HCT116 (cell line): Measurements from ENCODE around the gene IER3. TPM values are rescaled to one million over a fixed set of nuclear protein-coding genes. Genes with fewer than 3 reads are reported as not detected.
"Not testable (repeated sequence)": the region's sequence is repeated elsewhere in the genome, so short reads cannot be mapped to it uniquely, and the experiment has no call there.

Experiments
- ATAC-seq: fragments of 200-7000 bp; cut with Tn5 transposase; 2 replicates; pipeline ENCODE4 v1.9.1; 2020; ENCODE audit warnings: mild to moderate bottlenecking, moderate library complexity
- BruUV-seq: library from RNA; stranded (reverse); fragments of 400-500 nt; replicated peaks from 2 replicates; lab custom pipeline; 2021; lab: Mats Ljungman, UMichigan
- CTCF ChIA-PET: fragments of 300-600 bp; sonication (Branson Sonifier 250); formaldehyde crosslinking; loops from one replicate; lab custom pipeline; 2021; ENCODE audit warnings: antibody characterized with exemption; lab: Charles Lee
- POLR2A ChIA-PET: fragments of 300-600, 350-600 bp; sonication (Branson Sonifier 250); formaldehyde crosslinking; loops from one replicate; lab custom pipeline; 2021; ENCODE audit warnings: antibody characterized with exemption; lab: Charles Lee
- RAD21 ChIA-PET, 2 experiments: fragments of 300-600 bp; sonication (Branson Sonifier 250); formaldehyde crosslinking; loops; one replicate each; lab custom pipeline; 2023; ENCODE audit warnings: low total read pairs in 2 of 2; ENCODE audit not compliant: uncharacterized antibody in 2 of 2, unreplicated experiment in 2 of 2, low non-redundant PET in 1 of 2; lab: Charles Lee
- DNase-seq: peaks from one replicate; pipeline ENCODE4 v3.0.0-alpha.2; 2010; ENCODE audit warnings: low read depth, low spot score
- H2AFZ ChIP-seq: fragments of 200-600 bp; shearing (Covaris generic), sonication (generic); 2 replicates; pipeline ENCODE4 v1.6.1; 2017; ENCODE audit warnings: low read depth, mixed run types, mixed read lengths, antibody characterized with exemption, low read length; ENCODE audit not compliant: poor library complexity, severe bottlenecking
- H3K27ac ChIP-seq: 2 replicates; pipeline ENCODE4 v1.5.1; 2012; ENCODE audit warnings: low read depth, low read length
- H3K27me3 ChIP-seq: fragments of 200-600 bp; sonication (generic); 2 replicates; pipeline ENCODE4 v1.6.1; 2016; ENCODE audit warnings: mixed run types, low read length, mixed read lengths; ENCODE audit not compliant: insufficient read depth
- H3K36me3 ChIP-seq, 2 experiments: fragments of 200-500 bp in 1 of 2; fragments of 200-600 bp in 1 of 2; sonication (Bioruptor generic) in 1 of 2; sonication (generic) in 1 of 2; 2 replicates each; pipeline versions ENCODE4 v1.5.1 to v1.6.1; 2014 to 2016; ENCODE audit warnings: low read length in 2 of 2, inconsistent platforms in 1 of 2, mixed read lengths in 1 of 2, mixed run types in 1 of 2; ENCODE audit not compliant: insufficient read depth in 2 of 2, control insufficient read depth in 1 of 2
- H3K4me1 ChIP-seq, 2 experiments: fragments of 200-600 bp in 1 of 2; sonication (generic) in 1 of 2; 2 replicates each; pipeline versions ENCODE4 v1.5.1 to v1.6.1; 2012 to 2017; ENCODE audit warnings: low read length in 2 of 2, inconsistent platforms in 1 of 2, mild to moderate bottlenecking in 1 of 2, mixed read lengths in 1 of 2, mixed run types in 1 of 2, moderate library complexity in 1 of 2; ENCODE audit not compliant: insufficient read depth in 2 of 2, control insufficient read depth in 1 of 2
- H3K4me2 ChIP-seq: fragments of 200-600 bp; sonication (generic); 2 replicates; pipeline ENCODE4 v1.6.1; 2017; ENCODE audit warnings: mixed run types, low read length, mixed read lengths
- H3K4me3 ChIP-seq, 2 experiments: fragments of 200-600 bp in 1 of 2; sonication (generic) in 1 of 2; replicated peaks in 1 of 2; 2 replicates each; pipeline ENCODE4 v1.5.1; 2011 to 2016; ENCODE audit warnings: low read length in 2 of 2, control low read depth in 1 of 2, low read depth in 1 of 2, mild to moderate bottlenecking in 1 of 2, mixed read lengths in 1 of 2, mixed run types in 1 of 2
- H3K79me2 ChIP-seq: fragments of 200-600 bp; sonication (generic); 2 replicates; pipeline ENCODE4 v1.6.1; 2017; ENCODE audit warnings: mild to moderate bottlenecking, mixed run types, low read length, moderate library complexity, mixed read lengths; ENCODE audit not compliant: insufficient read depth
- H3K9ac ChIP-seq: fragments of 200-600 bp; sonication (generic); 2 replicates; pipeline ENCODE4 v1.6.1; 2016; ENCODE audit warnings: low read length, mixed read lengths
- H3K9me2 ChIP-seq: fragments of 200-600 bp; sonication (generic), shearing (Covaris generic); 2 replicates; pipeline ENCODE4 v1.6.1; 2017; ENCODE audit warnings: mixed run types, mild to moderate bottlenecking, moderate library complexity; ENCODE audit not compliant: insufficient read depth
- H3K9me3 ChIP-seq, 2 experiments: fragments of 200-500 bp in 1 of 2; fragments of 200-600 bp in 1 of 2; sonication (Bioruptor generic) in 1 of 2; sonication (generic) in 1 of 2; 2 replicates each; pipeline ENCODE4 v1.6.1; 2014 to 2017; ENCODE audit warnings: low read length in 2 of 2, mixed read lengths in 2 of 2, inconsistent platforms in 1 of 2, low read depth in 1 of 2, mild to moderate bottlenecking in 1 of 2, mixed run types in 1 of 2, moderate library complexity in 1 of 2; ENCODE audit not compliant: control insufficient read depth in 1 of 2, insufficient read depth in 1 of 2
- H4K20me1 ChIP-seq: fragments of 200-600 bp; sonication (generic), shearing (Covaris generic); 2 replicates; pipeline ENCODE4 v1.6.1; 2017; ENCODE audit warnings: mixed run types, mild to moderate bottlenecking, moderate library complexity; ENCODE audit not compliant: insufficient read depth
- ATF3 ChIP-seq: IDR thresholded peaks from 2 replicates; pipeline ENCODE4 v1.6.1; 2012
- CTCF ChIP-seq, 3 experiments: fragments of 200-600 bp in 1 of 3; sonication (generic) in 1 of 3; IDR thresholded peaks in 2 of 3; conservative IDR thresholded peaks in 1 of 3; 2 replicates each; pipeline ENCODE4 v1.5.1; 2012 to 2017; ENCODE audit warnings: low read depth in 2 of 3, low read length in 2 of 3, antibody characterized with exemption in 1 of 3, borderline replicate concordance in 1 of 3, control low read depth in 1 of 3, mild to moderate bottlenecking in 1 of 3, mixed read lengths in 1 of 3, mixed run types in 1 of 3, moderate library complexity in 1 of 3; ENCODE audit not compliant: insufficient read depth in 1 of 3
- POLR2AphosphoS5 ChIP-seq: IDR thresholded peaks from 2 replicates; pipeline ENCODE4 v1.6.1; 2011; ENCODE audit warnings: mild to moderate bottlenecking, low read depth, low read length, moderate library complexity
- intact Hi-C: fragments of 100-400 bp; cut with micrococcal nuclease; formaldehyde crosslinking; loops from 2 replicates; pipeline ENCODE4 v1.10.0; 2022
- total RNA-seq: library from RNA; stranded (reverse); gene quantifications from one replicate; pipeline ENCODE4 v1.2.1, GENCODE V29; 2021; ENCODE audit not compliant: unreplicated experiment

Gene IER3
- total RNA-seq, 1 experiment from 2014 or later, result 952 TPM

GRCh38 chr6:30722280-30723112, 21.9 kb downstream of the IER3 start:
- no TSS peak for BruUV-seq
- Histone ChIP-seq H3K4me2 (peak overlapping the region; percentile 96), H3K36me3 (peaks cover 27 to 44% of the 10 kb centered on the region in 2 experiments), H3K79me2 (peaks cover 63% of the 10 kb centered on the region), H3K9me2 (no peaks in the 10 kb centered on the region), H3K4me3 (peak overlapping the region; percentile 93 to 95), H2AFZ (no peak overlapping the region), H3K9me3 (no peaks in the 10 kb centered on the region), H4K20me1 (peaks cover 21% of the 10 kb centered on the region; the same call in 1 of the 2 replicates), H3K4me1 (peaks cover 7 to 63% of the 10 kb centered on the region in 2 experiments), H3K27ac (peak overlapping the region; percentile 89), H3K9ac (peak overlapping the region; percentile 100), H3K27me3 (no peaks in the 10 kb centered on the region)
- POLR2A ChIA-PET, result interaction anchor here (1.1 to 3.7 kb wide), 5 partner anchors 42 to 107 kb away, joined by 3 to 17 read pairs (median 4); no protein-coding TSS in a partner anchor
- intact Hi-C loops, result loop anchor here (1.0 to 2.0 kb wide), 2 partner anchors 43 to 240 kb away; no protein-coding TSS in a partner anchor
- RAD21 ChIA-PET, result interaction anchor here in 1 of 2 experiments (1.0 kb wide), 1 partner anchor 43 kb away, joined by 4 read pairs; no protein-coding TSS in a partner anchor
- TF ChIP-seq POLR2AphosphoS5 (peak; percentile 47; the same call in 1 of the 2 replicates), ATF3 (no peak), CTCF (IDR thresholded peaks at IDR 0.05 in 2 of 3, conservative IDR thresholded peaks at IDR 0.05 in 1 of 3; ENCODE audit: borderline replicate concordance in 1 of 3, insufficient read depth in 1 of 3, low read depth in 2 of 3, low read length in 2 of 3) (peak in 2 of 3 experiments; percentile 91 to 94; a peak in 4 of 6 replicates)
- peak; percentile 62 for DNase-seq
- ATAC-seq, result no peak
- CTCF ChIA-PET, result interaction anchor here (0.9 to 5.7 kb wide), 6 partner anchors 8 to 232 kb away, joined by 3 to 45 read pairs (median 4); partner anchors contain the start of gene DHX16

- Histone ChIP-seq H3K79me2 (peaks cover 63% of the 10 kb centered on the region), H3K9ac (peak overlapping the region; percentile 100), H3K36me3 (peaks cover 27 to 44% of the 10 kb centered on the region in 2 experiments), H3K27ac (peak overlapping the region; percentile 89), H3K4me3 (peak overlapping the region; percentile 93 to 95), H4K20me1 (peaks cover 21% of the 10 kb centered on the region; the same call in 1 of the 2 replicates), H3K4me1 (peaks cover 7 to 61% of the 10 kb centered on the region in 2 experiments), H3K4me2 (peak overlapping the region; percentile 96)
- DNase-seq, RAD21 ChIA-PET, H3K9me2 ChIP-seq, ATAC-seq, H3K9me3 ChIP-seq, H3K27me3 ChIP-seq, H2AFZ ChIP-seq, BruUV-seq: not testable (repeated sequence)
- ChIA-PET POLR2A (interaction anchor here (1.0 to 3.7 kb wide), 6 partner anchors 34 to 107 kb away, joined by 3 to 17 read pairs (median 4); no protein-coding TSS in a partner anchor), CTCF (interaction anchor here (0.9 to 5.7 kb wide), 4 partner anchors 9 to 232 kb away, joined by 3 to 45 read pairs (median 12); no protein-coding TSS in a partner anchor)
- intact Hi-C loops, result loop anchor here (1.0 to 2.0 kb wide), 2 partner anchors 43 to 239 kb away; no protein-coding TSS in a partner anchor
Observed at GRCh38 chr6:30722025-30722279, 22.4 kb downstream of the IER3 start.
